GM21390 (cell line): Measurements from ENCODE around the gene CORO6.

Experiments used
- ATAC-seq: cut with Tn5 transposase; IDR thresholded peaks from one replicate; pipeline ENCODE4 v1.9.1; 2021; ENCODE audit not compliant: unreplicated experiment

CORO6 gene

DNA sequence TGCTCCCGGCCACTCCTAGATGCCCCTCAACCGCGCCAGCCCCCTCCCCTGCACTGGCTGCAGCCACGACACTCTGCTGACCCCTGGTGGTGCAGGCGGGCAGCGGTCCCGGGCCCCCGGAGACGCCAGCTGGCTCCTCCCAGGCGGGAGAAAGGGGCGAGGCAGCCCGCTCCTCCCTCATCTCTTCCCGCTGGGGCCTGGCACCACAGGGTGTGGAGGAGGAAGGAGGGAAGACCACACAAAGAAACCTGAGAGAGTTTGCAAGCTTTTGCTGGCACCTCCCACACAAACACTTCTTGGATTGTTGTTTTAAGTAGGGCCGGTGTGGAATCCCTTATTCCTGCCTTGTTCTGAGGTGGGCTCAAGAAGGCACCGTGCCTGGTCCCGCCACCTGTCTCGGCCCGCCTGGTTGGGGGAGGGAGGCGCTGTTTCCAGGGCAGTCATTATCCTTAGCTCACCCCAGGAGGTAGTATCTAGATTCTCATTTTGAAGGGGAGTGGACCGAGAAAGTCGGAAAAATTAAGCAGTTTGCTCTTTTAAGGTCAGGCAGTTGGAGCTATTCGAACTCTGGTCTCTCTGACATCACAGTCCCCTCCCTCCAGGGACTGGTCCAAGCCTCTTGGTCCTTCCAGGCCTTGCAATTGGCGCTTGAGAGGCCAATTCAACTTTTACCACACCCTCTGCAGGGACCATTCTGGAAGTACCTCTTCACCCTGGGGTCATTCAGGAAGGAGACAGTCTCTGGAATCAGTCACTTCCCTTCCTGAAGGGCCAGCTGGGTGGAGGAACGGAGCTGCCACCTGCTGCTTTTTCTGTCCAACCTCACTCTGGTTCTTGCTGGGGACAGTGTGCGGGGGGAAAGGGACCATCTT, 30.7 kb downstream of the CORO6 start:
- ATAC-seq = no peak

DNA sequence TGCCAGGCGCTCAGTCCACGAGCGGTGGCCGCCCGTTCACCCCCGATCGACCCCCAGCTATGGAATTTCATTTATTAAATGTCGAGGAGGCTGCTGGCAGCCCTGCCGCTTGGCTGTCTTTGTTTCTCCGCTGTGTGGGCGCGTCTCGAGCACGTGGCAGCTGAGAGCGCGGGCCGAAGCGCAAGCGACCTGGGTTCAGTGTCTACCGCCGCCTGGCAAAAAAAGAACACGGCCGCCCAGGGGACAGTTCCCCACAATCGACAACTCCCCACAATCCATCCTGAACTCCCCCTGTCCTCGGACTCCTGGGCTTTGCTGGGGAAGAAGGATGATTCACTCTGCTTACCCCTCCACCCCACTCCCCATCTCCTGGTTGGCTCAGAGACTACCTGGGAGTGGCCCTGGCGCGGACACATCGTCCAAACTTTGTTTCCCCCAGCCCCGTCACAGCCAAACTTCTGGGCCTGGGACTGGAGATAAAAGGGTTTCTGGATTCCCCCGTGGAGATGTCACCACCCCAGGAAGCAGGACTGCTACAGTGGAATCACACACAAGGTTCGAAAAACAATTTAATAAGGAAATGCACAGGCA, 31.5 kb downstream of the CORO6 start:
- no peak for ATAC-seq

DNA sequence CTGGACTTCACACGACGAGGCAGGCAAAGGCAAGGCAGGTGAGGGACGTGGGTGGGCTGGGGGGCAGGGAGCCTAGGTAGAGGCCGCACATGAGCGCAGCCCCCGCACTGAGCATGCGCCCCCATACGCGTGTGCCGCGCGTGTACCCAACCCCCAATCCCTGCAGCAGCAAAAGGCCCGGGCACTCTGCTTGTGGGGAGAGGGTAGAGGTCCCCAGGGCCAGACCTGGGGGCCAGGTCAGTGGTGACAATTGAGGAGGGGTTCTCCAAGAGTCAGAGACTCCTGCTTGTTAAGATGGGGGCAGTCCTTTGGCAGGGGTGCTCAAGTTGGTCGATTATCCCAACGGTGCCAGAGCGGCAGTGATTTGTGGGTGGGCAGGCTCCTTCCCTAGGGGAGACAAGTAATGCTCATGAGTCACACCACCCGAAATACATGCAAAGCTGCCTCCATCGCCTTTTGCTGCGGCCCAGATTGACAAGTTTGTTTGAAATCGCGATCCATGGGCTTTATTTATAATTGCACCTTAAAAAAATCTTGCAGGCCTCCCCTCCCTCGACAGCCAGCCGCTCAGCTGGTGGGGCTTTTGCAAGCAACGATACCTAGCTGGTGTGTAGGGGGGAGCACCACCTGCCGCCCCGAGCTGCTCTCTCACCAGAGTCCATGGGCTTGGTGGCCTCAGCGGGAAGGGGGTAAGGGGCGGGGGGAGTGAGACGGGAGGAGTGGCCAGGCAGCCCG, 32.1 kb downstream of the CORO6 start:
- no peak for ATAC-seq

DNA sequence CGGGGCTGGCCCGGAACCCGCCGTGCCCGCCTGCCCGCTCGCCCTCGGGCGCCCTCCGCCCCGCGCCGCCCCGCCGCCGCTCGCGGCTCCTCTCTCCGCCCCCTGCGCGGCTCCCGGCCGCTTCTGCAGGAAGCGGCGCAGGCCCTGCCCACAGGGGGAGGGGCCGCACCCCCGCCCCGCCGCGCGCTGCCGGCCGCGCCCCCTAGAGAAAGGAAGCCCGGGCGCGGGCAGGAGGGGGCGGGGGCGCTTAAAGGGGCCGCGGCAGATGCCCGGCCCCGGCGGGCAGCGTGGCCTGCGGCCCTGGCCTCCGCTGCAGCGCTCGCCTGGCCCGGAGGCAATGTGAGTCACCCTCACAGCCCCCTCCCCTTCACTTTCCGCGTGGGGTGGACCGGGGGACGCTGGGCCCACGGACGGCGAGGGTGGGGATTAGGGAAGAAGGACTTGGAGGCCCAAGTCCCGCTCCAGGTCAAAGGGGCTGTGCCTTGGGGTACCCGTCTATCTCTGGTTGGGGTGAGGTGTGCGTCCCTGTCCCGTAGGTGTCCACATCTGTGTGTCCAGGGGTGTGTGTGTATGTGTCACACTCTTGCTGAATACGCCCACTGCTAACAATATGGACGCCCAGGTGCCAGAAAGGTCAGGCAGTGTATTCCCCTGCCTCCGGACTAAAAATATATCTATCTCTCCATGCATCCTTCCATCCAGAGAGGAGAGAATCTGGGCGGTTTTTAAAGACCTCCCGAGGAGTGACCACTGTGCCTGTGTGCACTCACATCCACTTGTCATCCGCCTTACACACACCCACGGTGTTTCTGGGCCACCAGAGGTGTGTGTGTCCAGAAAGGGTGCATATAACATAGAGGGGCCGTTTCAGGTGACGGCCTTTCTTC, 32.9 kb downstream of the CORO6 start, which contains the start of gene GIT1:
TSS of gene GIT1 (minus strand) at position 125 of the 887 bp plus-strand sequence. CDS start 270 bp downstream, outside the sequence.
- ATAC-seq = peak; percentile 50

DNA sequence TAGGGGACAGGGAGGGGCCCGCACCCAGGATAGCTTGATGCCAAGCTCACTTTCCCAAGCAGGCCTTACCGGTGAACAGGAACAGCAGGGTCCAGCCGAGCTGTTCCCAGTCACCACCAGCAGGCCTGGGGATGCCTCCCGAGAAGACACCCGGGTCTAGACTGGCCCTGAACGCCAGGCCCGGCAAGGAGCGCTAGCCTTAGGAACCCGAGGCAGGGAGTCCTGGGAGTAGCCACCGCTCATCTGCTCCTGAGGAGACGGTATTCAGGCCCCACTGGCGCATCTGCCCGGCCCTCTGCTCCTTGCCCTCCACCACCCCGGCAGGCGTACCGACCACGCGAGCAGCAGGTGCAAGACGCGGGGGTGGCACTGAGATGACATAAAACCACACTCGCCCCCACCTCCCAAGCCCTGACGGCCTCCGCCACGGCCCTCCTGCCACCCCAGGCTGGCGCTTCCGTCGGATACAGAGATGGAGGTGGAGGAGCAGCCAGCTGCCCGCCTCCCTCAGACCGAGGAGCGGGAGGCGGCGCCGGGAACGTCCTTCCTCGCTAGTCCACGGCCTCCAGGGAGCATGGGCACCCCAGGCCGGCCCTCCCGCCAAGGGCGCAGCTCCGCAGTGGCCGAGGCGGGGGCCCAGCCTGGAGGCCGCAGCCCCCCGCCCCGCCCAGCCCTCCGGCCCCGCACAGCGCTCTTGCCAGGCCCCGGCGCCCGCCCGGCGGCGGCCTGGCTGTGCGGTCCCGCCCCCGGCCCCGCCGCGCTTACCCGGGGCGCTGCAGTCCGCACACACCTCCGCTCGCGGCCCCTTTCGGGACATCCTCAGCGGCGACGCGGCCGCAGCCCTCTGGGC, 33.9 kb downstream of the CORO6 start:
- peak; percentile 12 for ATAC-seq

DNA sequence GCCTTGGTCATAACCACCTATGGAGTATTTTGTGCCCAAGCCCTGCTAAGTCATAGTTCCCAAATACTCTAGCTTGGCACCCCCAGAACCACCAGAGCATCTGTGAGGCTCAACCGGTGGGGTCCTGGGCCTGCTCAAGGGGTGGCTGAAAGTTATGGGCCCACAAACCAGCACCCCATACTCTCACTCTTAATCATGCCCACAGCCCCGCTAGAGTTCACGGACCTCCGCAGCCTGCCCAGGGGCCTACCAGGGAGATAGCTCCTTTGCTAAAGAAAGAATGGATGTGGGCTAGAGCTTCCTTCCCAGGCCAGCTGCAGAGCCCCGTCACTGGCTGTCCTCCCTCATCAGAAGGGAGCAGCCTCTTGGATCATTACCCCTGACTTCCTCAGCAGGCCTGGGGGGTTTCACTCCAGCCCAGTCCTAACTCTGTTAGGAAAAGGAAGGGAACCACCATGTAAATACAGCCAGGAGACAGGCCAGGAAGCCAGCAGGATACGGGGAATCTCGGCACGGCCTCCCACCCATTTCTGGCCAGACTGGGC, 34.6 kb downstream of the CORO6 start:
- ATAC-seq = no peak

DNA sequence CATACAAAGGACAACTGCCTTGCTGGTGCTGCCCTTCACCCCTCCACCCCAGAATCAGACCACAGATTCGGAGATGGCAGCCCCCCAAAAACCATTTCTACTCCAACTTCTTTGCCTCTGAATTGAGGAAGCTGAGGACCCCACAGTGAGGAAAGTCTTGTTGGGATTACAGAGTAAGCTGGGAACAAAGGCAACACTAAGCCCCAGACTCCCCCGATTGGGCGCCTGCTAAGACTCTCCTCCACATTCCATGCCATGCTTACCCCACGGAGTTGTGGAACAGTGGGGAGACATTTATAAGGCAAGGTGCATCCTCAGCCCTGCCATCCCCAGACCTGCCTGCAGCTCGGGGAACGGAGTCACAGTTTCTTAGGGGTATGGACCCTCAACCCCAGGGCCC, 35.1 kb downstream of the CORO6 start:
- ATAC-seq = no peak

DNA sequence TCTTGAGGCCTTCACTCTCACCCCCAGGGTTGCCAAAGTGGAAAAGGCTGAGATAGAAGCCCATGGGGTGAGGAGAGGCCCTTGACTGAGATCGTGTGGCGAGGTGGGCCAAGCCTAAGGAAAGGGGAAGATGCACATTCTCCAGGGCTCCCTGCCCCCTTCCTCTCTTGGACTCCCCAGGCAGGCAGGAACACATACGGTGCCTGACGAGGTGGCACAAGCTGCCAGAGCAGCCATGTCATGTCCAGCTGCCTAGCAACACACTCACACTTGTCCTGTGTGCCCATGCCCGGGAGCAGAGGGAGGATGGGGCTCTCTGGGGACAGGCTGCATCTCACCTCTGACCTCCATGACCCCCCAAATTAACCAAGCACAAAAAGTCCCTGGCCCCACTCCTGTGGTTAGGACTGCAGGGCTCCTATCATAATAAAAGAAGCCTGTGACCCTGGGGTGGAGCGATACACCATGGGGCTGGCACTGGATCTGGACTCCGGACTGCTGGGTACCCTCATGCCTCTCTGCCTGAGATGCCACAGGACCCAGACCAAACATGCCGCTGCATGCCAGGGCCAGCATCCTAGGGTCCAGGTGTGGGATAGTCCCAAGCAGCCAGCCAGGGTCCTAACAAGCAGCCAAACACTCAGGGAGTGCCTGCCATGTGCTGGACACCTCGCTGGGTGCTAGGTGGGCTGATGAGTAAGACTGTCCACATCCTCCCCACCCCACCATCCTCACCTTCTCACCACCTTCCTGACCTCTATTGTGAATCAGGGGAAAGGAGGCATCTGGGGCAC, 35.8 kb downstream of the CORO6 start:
- no peak for ATAC-seq

DNA sequence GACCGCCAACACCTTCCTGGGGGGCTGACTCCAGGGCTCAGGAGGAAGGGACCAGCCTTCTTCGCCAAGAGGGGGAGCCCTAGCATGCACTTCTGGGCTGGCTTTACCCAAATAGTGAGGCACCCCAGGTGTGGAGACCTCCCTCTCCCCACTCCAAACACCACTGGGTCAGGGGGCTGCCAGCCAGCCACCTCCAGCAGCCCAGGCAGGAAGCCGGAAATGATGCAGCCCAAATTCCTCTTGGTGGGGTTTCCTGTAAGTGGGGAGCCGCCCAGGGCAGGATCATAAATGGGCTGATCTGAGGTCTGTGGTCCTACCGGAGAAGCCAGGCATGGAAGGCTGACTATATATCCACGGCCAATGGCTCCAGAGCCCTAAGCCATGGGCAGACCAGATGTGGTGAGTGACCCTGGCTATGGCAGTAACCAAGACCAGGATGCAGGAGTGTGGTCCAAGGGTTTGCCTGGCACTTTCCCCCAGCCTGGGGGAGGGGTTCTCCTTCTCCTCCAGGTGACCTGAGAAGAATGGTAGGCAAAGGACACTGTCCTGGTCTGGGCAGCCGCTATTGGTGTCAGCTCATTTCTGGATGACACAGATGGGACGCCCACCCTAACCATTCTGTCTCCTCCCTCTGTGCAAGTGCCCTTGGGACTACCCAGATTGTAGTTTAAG, 37.5 kb downstream of the CORO6 start:
- no peak for ATAC-seq

DNA sequence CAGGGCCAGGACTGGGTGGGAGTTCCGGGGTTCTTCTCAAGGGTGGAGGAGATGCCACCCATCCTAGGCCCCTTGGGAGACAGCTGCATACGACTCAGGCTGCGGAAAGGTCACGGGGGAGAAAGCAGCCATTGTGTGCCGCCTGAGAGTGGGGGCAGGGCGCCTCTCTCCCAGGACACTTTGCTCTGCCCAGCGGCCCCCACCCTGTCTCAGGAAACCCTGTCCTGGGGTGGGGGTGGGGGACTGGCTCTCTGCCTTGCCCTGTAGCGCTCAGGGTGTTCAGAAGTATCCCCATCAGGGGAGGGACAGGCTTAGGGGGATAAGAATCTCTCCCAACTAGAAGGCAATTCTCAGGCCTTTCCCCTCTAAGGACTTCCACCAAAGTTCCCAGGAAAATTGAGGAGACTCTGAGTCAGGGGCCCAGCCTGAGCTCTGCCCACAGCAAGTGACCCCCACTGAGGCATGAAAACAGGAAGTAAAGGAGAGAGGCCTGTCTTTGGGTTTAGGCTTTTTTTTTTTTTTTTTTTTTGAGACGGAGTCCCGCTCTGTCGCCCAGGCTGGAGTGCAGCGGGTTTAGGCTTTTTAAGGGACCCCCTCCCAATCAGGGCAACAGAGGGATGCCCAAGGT, 38.1 kb downstream of the CORO6 start:
- ATAC-seq = no peak

DNA sequence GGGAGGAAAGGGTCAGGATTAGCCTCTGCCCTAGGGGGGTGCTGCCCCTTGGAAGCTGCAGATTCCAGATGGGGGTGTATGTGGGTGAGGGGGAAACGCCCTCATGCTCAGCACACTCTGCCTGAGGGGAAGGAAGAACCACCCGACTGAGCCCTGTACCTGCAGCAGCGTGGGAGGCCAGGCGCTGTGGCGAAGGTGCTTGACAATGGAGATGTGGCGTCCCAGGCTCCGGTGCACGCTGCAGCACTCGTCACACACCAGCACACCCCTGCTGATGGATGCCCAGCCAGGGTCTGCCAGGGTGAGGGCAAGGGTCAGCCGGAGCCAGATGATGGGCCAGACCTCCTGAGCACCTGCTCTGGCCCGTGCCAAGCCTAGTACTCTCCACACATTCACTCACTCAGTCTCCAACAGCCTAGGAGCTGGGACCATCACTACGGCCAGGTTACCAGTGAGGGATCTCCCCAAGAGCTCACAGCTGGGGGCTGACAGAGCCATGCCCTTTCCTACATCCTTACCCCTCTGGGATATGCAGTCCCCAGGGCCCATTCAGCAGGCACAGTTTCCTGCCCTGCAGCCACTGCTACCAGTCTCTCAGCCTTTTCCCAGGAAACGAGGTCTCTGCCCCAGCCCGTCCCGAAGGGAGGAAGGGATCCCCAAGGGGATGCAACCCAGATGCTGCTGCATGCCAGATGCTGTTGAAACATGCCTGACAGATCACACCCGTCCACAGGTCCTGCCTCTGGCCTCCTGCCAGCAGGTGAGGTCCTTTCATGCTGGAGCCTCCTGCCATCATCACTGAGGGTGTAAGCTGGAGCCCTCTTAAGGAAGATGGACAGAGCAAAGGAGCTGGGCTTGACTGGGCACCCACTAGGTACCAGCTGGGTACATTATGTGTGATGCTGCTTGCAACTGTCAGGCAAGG, 39.1 kb downstream of the CORO6 start:
- ATAC-seq = no peak

DNA sequence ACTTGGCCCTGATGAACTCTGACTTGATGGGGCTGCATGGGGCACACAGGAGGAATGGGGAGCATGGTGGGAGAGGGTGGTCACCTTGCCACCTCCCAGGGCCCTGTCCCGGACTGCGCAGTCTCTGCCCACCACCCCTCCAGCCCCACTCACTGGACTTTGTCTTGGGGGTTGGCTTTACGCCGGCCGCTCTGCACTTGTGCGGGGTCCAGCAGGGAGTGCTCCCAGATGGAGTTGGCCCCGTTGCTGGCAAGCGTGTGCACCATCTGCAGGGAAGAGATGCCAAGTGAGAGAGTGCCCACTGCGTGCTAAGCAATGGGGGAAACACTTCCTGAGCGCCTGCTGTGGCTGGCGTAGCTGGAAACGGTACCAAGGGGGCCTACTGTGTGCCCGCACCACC, 39.9 kb downstream of the CORO6 start:
- no peak for ATAC-seq

DNA sequence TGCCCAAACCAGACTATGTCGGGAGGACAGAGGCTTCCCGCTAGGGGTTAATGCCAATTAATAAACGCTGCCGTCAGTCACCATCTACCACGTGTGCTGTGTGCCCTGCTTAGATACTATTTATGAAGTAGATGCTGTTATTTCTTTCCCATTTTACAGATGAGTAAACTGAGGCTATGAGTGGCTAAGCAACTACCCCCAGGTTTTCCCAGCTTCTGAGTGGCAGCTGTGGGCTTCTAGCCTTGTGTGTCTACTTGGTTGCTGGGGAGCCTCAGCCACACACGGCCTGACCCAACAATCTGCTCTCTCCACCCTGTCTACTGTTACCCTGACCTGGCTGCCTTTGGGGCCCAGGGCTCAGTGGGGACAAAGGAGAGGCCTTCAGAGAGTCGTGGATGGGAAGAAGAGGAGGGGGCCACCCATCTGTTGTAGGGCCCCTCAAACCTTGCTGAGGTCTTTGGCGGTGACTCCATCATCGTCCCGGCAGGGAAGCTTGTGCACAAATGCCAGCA, 40.4 kb downstream of the CORO6 start:
- ATAC-seq = no peak

DNA sequence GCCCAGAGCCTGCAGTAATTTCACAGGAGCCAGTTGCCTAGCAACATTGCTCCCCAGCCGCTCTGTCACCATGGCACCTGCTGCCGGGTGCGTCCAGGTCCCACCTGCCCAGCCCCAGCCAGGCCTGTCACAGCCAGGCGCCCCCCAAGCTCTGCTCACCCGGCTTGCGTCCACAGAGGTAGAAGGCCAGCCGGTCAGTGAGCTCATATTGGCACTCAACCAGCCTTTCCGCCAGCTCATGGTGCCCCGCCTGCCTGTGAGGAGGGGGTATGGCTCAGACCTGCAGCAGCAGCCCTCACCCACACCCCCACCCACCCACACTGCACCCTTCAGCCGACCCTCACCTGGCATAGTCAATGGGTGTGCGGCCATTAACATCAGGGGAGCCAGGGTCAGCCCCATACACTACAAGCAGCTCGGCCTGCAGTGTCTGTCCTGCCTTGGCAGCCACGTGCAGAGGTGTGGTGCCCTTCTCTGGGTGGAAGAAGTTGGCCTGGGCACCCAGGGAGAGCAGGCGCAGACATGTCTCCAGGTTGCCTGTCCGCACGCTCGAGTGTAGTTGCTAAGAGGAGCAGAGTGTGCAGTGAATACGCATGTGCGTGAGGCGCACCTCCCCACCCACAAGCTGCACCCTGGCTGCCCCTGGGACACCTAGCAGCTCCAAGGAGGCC, 41.0 kb downstream of the CORO6 start:
- no peak for ATAC-seq

DNA sequence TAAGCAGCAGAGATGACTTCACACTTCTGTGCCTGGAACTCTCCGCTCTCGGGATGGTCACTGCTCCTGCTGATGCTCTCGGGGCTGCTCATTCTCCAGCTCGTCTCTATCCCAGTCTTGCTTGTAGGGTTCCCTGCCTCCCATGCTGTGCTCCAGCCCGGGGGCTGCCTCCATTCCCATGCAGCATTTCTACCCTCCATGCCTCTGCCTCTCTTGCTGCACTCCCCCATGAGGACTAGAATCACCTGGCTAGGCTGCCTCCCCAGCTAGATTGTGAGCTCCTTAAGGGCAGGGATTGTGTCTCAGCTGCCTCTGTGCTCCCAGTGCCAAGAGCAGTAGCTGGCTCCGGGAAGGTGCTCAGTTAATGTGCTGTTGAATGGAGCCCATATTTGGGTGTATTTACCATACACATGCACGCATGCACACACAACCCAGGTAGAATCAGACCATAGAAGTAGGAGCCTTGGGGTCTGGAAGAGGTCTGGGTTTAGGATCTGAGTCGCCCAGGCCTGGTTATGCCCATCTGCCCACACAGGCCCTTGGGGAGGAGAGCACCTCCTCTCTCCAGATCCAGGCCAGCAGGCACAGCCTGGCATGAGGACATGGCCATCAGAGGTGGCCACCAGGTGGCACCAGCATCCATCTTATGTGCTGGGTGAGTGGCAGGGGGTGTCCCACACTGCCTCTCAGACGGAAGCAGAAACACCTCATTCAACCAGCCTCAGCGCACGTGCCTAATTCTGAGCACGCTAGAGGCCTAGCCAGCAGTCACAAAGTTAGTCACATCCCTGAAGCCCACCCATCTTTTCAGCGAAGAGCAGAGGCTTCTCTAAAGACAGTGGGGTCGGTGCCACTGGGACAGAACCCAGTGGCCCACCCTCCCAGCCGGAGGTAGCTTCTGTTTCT, 42.6 kb downstream of the CORO6 start:
- ATAC-seq = no peak
